GM19035 (cell line): ENCODE data around the gene STK38L.
"Not testable (repeated sequence)": the region's sequence is repeated elsewhere in the genome, so short reads cannot be mapped to it uniquely, and the experiment has no call there.

Source experiments
- ATAC-seq: cut with Tn5 transposase; IDR thresholded peaks from one replicate; pipeline ENCODE4 v1.9.1; 2021; ENCODE audit not compliant: unreplicated experiment

The STK38L gene

DNA sequence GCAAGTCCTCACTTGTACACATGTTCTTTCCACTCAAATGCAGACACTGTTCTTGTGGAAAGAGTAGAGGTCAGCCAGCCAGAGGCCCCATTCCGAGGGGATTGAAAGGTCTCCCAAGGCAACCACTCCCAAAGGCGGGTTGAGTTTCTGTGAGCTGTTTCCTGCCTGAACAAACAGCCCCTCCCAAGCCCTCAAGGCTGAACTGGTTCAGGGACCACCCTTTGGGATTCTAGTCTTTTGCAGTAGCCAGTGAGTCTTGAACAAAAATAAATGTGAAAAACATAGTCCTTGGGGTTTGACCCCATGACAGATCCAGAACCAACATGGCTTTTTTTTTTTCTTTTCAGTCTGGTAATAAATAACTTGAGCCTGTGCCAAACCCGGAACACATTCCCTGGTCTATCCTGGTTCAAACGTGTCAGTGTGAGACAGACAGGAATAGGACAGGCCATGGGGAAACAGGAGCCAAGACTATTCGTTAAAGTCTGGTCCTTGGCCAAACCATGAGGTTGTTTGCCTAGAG lies 17.6 kb upstream of the STK38L start:
- no peak for ATAC-seq

- ATAC-seq: no peak
Measured at GRCh38 chr12:27229367-27229766, 14.7 kb upstream of the STK38L start.

DNA sequence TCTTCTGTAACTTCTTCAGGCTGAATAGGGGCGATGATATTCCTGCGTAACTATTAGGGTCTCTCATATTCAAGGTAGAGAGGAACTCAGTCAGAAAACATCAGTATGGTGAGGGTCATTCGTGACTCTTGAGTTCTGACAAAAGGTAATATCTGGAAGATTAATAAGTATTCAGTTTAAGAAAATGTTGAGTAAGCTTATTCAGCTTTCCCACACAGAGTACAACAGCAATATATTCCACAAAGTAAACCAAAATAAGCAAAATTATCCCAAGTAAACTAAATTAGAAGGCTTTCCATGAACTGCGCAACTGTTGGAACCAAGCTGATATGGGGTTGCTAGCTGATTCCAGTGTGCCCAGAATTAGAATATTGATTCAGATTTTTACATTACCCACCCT lies 12.7 kb upstream of the STK38L start:
- not testable (repeated sequence) for ATAC-seq

- no peak for ATAC-seq
Measured at GRCh38 chr12:27233814-27234213, 10.3 kb upstream of the STK38L start.

- ATAC-seq: no peak
Measured at GRCh38 chr12:27236498-27236897, 7.6 kb upstream of the STK38L start.

- ATAC-seq: no peak
Measured at GRCh38 chr12:27237790-27238771, 6.0 kb upstream of the STK38L start.

- no peak for ATAC-seq
Measured at GRCh38 chr12:27243006-27243405, 1.1 kb upstream of the STK38L start.

- no peak for ATAC-seq
Measured at GRCh38 chr12:27244689-27245488, 803 bp downstream of the STK38L start.

GRCh38 chr12:27246141-27246540 lies 2.1 kb downstream of the STK38L start:
- no peak for ATAC-seq

GRCh38 chr12:27246774-27247173 lies 2.7 kb downstream of the STK38L start:
- no peak for ATAC-seq

- no peak for ATAC-seq
Measured at GRCh38 chr12:27252934-27253333, 8.8 kb downstream of the STK38L start.

DNA sequence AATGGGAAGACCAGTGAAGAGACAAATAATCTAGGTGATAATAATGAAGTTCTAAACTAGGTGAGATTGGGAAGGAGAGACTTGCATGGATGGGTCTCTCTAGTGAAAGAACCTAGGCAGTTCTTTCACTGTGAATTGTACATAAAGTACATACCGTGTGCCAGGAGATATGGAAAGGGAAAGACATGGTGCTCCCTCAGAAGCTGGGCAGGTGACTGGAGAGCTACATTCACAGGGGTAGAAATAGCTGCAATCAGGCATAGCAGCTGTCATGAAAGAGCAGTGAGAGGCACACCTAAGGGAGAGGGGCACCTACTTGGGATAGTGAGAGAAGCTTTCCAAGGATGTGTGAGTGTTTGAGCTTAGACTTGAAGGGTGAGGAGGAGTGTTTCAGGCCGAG lies 9.3 kb downstream of the STK38L start:
- ATAC-seq: no peak

DNA sequence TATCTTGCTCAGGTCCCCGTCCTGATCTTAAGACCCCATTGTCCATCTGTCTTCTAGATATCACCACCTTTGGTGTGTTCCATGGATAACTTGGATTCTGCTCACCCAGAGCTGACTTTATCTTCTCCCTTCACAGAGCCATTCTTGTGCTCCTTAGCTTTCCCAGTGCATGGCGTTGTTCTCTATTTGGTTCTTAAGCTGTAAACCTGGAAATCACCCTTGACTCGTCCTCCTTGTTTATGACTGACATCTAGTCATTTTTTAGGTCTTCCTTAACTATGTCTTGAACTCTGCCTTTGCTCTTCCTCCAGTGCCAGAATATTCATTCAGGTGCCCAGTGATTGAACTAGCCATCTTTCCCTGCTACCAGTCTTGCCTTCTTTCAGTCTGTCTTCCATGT lies 11.7 kb downstream of the STK38L start:
- ATAC-seq: no peak

DNA sequence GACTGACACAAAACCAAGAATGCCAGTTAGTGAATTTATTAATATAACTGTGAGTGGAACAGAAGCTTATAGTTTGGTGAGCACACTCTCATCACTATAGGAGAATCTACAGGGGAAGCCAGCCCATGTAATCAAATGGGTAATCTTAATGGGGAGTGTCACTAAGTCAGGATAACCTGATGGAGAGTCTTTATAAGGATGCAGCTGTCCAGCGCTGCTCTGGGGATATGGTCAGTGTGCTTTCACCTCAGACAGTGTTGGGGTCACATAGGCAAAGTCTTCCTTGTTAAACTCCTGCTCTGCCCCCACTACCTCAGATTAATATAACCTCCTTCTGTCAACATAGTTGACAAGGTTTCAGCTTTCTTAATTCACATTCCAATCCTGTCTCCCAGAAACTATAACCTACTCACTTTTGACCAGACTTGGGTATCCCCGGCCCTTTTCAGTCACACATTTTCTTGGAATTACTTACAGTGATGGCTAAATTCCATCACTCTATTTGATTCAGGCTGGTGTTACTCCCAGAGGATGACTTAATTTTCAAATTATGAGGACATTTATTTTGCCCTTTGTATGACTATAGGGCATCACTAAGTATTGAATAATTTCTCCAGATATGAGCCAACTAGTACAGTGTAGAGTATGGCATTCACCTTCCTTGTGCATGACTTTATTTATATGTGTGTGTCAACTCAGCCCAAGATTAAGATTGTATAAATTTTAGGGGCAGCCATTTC lies 13.2 kb downstream of the STK38L start:
- no peak for ATAC-seq

GRCh38 chr12:27260746-27261145 lies 16.7 kb downstream of the STK38L start:
- ATAC-seq: no peak

- no peak for ATAC-seq
Measured at GRCh38 chr12:27261866-27262265, 17.8 kb downstream of the STK38L start.

- ATAC-seq: no peak
Measured at GRCh38 chr12:27270148-27270547, 26.1 kb downstream of the STK38L start.

GRCh38 chr12:27271206-27271605 lies 27.1 kb downstream of the STK38L start:
- no peak for ATAC-seq

- no peak for ATAC-seq
Measured at GRCh38 chr12:27272373-27273028, 28.4 kb downstream of the STK38L start.

DNA sequence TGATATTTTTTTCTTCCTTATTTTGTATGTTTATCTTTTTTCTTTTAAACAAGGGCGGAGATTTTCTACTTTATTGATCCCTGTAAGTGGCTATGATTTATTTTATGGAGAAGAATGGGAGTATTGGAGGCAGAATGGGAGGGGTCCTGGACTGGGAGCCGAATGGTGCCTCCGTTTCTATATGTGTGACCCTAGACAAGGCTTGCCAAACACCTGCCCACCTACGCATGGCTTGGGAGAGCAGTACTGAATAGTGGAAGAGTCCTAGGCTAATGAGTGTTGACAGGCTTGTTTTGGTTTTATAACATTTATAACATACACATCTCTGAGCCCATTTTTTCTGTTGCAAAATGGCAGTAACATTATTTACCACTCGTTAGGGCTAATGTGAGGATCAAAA lies 29.0 kb downstream of the STK38L start:
- ATAC-seq: no peak
